Caco-2 (cell line): ENCODE measurements around the gene FOXP4. TPM values are rescaled to one million over a fixed set of nuclear protein-coding genes. Genes with fewer than 3 reads are reported as not detected.
A peak's percentile ranks its signal among the peaks of the same experiment; 100 is the strongest.

Experiments used
- BruUV-seq: library from RNA; stranded (reverse); fragments of 400-500 nt; replicated peaks from 2 replicates; lab custom pipeline; 2021; lab: Mats Ljungman, UMichigan
- CTCF ChIA-PET: fragments of 300-600 bp; sonication (Branson Sonifier 250); formaldehyde crosslinking; loops from one replicate; lab custom pipeline; 2022; ENCODE audit warnings: antibody characterized with exemption; lab: Charles Lee
- POLR2A ChIA-PET: fragments of 300-600 bp; sonication (Branson Sonifier 250); formaldehyde crosslinking; loops from one replicate; lab custom pipeline; 2022; ENCODE audit warnings: antibody characterized with exemption; lab: Charles Lee
- DNase-seq, 2 experiments: peaks; one replicate each; pipeline versions ENCODE4 v3.0.0 to v3.0.0-alpha.2; 2020 to 2022
- H3K27me3 ChIP-seq: replicated peaks from 2 replicates; pipeline ENCODE4 v1.6.0; 2011; ENCODE audit warnings: low read length; ENCODE audit not compliant: control insufficient read depth, insufficient read depth
- H3K36me3 ChIP-seq: 2 replicates; pipeline ENCODE4 v1.5.1; 2011; ENCODE audit warnings: low read length; ENCODE audit not compliant: control insufficient read depth, insufficient read depth
- H3K4me1 ChIP-seq: fragments of 250-450 bp; sonication (Bioruptor Pico); 2 replicates; pipeline ENCODE4 v1.5.1; 2020; ENCODE audit warnings: mild to moderate bottlenecking
- H3K4me3 ChIP-seq: 2 replicates; pipeline ENCODE4 v1.5.1; 2011; ENCODE audit warnings: low read depth, mild to moderate bottlenecking, control low read depth, low read length
- H3K9me3 ChIP-seq: fragments of 250-450 bp; sonication (Bioruptor Pico); 2 replicates; pipeline ENCODE4 v1.5.1; 2020; ENCODE audit warnings: mild to moderate bottlenecking, moderate library complexity
- H3K27ac Mint-ChIP-seq: one replicate; pipeline ENCODE4 v1.8.0; 2022; ENCODE audit warnings: mixed read lengths; ENCODE audit not compliant: unreplicated experiment
- H3K27me3 Mint-ChIP-seq: one replicate; pipeline ENCODE4 v1.8.0; 2022; ENCODE audit warnings: mixed read lengths; ENCODE audit not compliant: insufficient read depth, unreplicated experiment
- H3K36me3 Mint-ChIP-seq: one replicate; pipeline ENCODE4 v1.8.0; 2022; ENCODE audit warnings: mild to moderate bottlenecking, mixed read lengths; ENCODE audit not compliant: insufficient read depth, unreplicated experiment
- H3K4me1 Mint-ChIP-seq: one replicate; pipeline ENCODE4 v1.8.0; 2022; ENCODE audit warnings: low read depth, mixed read lengths; ENCODE audit not compliant: unreplicated experiment
- H3K4me3 Mint-ChIP-seq: one replicate; pipeline ENCODE4 v1.8.0; 2022; ENCODE audit warnings: mild to moderate bottlenecking, moderate library complexity, mixed read lengths; ENCODE audit not compliant: unreplicated experiment
- H3K9me3 Mint-ChIP-seq: one replicate; pipeline ENCODE4 v1.8.0; 2022; ENCODE audit warnings: mixed read lengths; ENCODE audit not compliant: unreplicated experiment
- CTCF ChIP-seq, 2 experiments: fragments of 200-600 bp in 1 of 2; IDR thresholded peaks; 1 replicate in 1 of 2; 2 replicates in 1 of 2; pipeline versions ENCODE4 v1.5.1 to v1.8.0; 2011 to 2022; ENCODE audit warnings: antibody characterized with exemption in 1 of 2, control low read depth in 1 of 2, inconsistent platforms in 1 of 2, low read depth in 1 of 2, low read length in 1 of 2, mild to moderate bottlenecking in 1 of 2, moderate library complexity in 1 of 2; ENCODE audit not compliant: insufficient read depth in 1 of 2, severe bottlenecking in 1 of 2, unreplicated experiment in 1 of 2
- intact Hi-C: fragments of 100-400 bp; cut with micrococcal nuclease; formaldehyde crosslinking; loops from one replicate; pipeline ENCODE4 v1.10.0; 2022; ENCODE audit not compliant: unreplicated experiment
- total RNA-seq: library from RNA; stranded (reverse); gene quantifications from 2 replicates; pipeline ENCODE4 v1.2.3, GENCODE V29; 2022

The FOXP4 gene
- total RNA-seq, 1 experiment from 2014 or later, result 117 TPM

- no TSS peak for BruUV-seq
- H3K27me3 ChIP-seq, result no peaks in the 10 kb centered on the region
- H3K9me3 Mint-ChIP-seq, result no peaks in the 10 kb centered on the region
- peaks cover 24% of the 10 kb centered on the region for H3K4me1 Mint-ChIP-seq
- DNase-seq, result no peak
- H3K4me3 ChIP-seq, result no peak overlapping the region
- intact Hi-C loops, result no loop called here
- ChIA-PET CTCF (interaction anchor here (0.6 to 1.2 kb wide), 2 partner anchors 85 to 87 kb away, joined by 3 to 4 read pairs; no protein-coding TSS in a partner anchor), POLR2A (no interaction called here)
- H3K27ac Mint-ChIP-seq, result no peak overlapping the region
- peaks cover 96% of the 10 kb centered on the region for H3K36me3 Mint-ChIP-seq
- TF ChIP-seq CTCF (IDR thresholded peaks at IDR 0.05; ENCODE audit: insufficient read depth in 1 of 2, low read depth in 1 of 2, low read length in 1 of 2, severe bottlenecking in 1 of 2, unreplicated experiment in 1 of 2), result no peak
- no peaks in the 10 kb centered on the region for H3K9me3 ChIP-seq
- H3K4me1 ChIP-seq, result no peaks in the 10 kb centered on the region
- H3K36me3 ChIP-seq, result peaks cover 17% of the 10 kb centered on the region
- H3K27me3 Mint-ChIP-seq, result no peaks in the 10 kb centered on the region
- H3K4me3 Mint-ChIP-seq, result no peak overlapping the region
Measured at GRCh38 chr6:41594766-41595165, 48.6 kb downstream of the FOXP4 start.

GRCh38 chr6:41595166-41595565 lies 49.0 kb downstream of the FOXP4 start:
- BruUV-seq, result no TSS peak
- POLR2A ChIA-PET, result no interaction called here
- intact Hi-C loops, result no loop called here

GRCh38 chr6:41596096-41596685 lies 50.0 kb downstream of the FOXP4 start:
- intact Hi-C loops, result no loop called here
- H3K36me3 Mint-ChIP-seq, result peaks cover 97% of the 10 kb centered on the region
- H3K4me1 Mint-ChIP-seq, result peaks cover 15% of the 10 kb centered on the region
- Histone ChIP-seq H3K27me3 (no peaks in the 10 kb centered on the region), H3K9me3 (no peaks in the 10 kb centered on the region), H3K36me3 (peaks cover 17% of the 10 kb centered on the region), H3K4me1 (no peaks in the 10 kb centered on the region), H3K4me3 (no peak overlapping the region)
- H3K4me3 Mint-ChIP-seq, result no peak overlapping the region
- ChIA-PET POLR2A (no interaction called here), CTCF (interaction anchor here (0.6 to 0.8 kb wide), 2 partner anchors 86 to 372 kb away, joined by 3 to 8 read pairs; no protein-coding TSS in a partner anchor)
- DNase-seq, result peak in 1 of 2 experiments; percentile 39
- H3K9me3 Mint-ChIP-seq, result no peaks in the 10 kb centered on the region
- TF ChIP-seq CTCF (IDR thresholded peaks at IDR 0.05; ENCODE audit: insufficient read depth in 1 of 2, low read depth in 1 of 2, low read length in 1 of 2, severe bottlenecking in 1 of 2, unreplicated experiment in 1 of 2), result no peak
- no peaks in the 10 kb centered on the region for H3K27me3 Mint-ChIP-seq
- no TSS peak for BruUV-seq
- peak overlapping the region; percentile 53 for H3K27ac Mint-ChIP-seq

More at GRCh38 chr6:41595166-41595565, 49.0 kb downstream of the FOXP4 start:
- Mint-ChIP-seq H3K36me3 (peaks cover 97% of the 10 kb centered on the region), H3K9me3 (no peaks in the 10 kb centered on the region), H3K27ac (no peak overlapping the region), H3K4me1 (peaks cover 23% of the 10 kb centered on the region), H3K4me3 (no peak overlapping the region), H3K27me3 (no peaks in the 10 kb centered on the region)
- Histone ChIP-seq H3K9me3 (no peaks in the 10 kb centered on the region), H3K4me3 (no peak overlapping the region), H3K27me3 (no peaks in the 10 kb centered on the region), H3K36me3 (peaks cover 17% of the 10 kb centered on the region), H3K4me1 (no peaks in the 10 kb centered on the region)
- no peak for TF ChIP-seq CTCF (IDR thresholded peaks at IDR 0.05; ENCODE audit: insufficient read depth in 1 of 2, low read depth in 1 of 2, low read length in 1 of 2, severe bottlenecking in 1 of 2, unreplicated experiment in 1 of 2)
- CTCF ChIA-PET, result interaction anchor here (1.2 kb wide), 1 partner anchor 86 kb away, joined by 3 read pairs; no protein-coding TSS in a partner anchor
- DNase-seq, result no peak
